Stimulated activated CD4-positive, alpha-beta T cell treated with anti-CD3 and anti-CD28 coated beads, Interleukin-1b, Interleukin-23, amount 100 ng/mL, for 4 hours (primary cell): ENCODE measurements around the gene GRB14.

Experiments used
- DNase-seq, 2 donors: peaks; one replicate each; pipeline ENCODE4 v3.0.0-alpha.2; 2020; ENCODE audit warnings: low read depth in 2 of 2

GRB14 gene

GRCh38 chr2:164613321-164613982 is 7.8 kb downstream of the GRB14 start:
- no peak for DNase-seq

GRCh38 chr2:164609790-164610189 is 11.5 kb downstream of the GRB14 start:
- no peak for DNase-seq

- no peak for DNase-seq
Measured at GRCh38 chr2:164606557-164606956, 14.7 kb downstream of the GRB14 start.

DNA sequence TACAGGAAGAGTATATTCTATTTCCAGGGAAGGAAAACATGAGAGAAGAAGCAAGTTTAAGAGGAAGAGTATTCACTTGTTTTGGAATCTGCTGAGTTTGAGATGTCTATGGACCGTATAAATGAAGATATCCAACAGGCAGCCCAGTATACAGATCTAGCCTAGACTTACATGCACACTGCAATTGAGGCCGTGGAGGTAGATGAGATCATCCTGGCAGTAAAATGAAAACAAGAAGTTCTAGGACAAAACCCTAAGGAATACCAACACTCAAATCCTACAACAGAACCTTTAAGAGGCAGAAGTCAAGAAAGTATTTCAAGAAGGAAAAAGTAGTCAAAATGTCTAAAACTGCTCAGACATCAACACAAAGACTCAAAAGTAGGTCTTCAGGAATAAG is 16.0 kb downstream of the GRB14 start:
- DNase-seq, result no peak

GRCh38 chr2:164600763-164601162 is 20.5 kb downstream of the GRB14 start:
- DNase-seq, result no peak

DNA sequence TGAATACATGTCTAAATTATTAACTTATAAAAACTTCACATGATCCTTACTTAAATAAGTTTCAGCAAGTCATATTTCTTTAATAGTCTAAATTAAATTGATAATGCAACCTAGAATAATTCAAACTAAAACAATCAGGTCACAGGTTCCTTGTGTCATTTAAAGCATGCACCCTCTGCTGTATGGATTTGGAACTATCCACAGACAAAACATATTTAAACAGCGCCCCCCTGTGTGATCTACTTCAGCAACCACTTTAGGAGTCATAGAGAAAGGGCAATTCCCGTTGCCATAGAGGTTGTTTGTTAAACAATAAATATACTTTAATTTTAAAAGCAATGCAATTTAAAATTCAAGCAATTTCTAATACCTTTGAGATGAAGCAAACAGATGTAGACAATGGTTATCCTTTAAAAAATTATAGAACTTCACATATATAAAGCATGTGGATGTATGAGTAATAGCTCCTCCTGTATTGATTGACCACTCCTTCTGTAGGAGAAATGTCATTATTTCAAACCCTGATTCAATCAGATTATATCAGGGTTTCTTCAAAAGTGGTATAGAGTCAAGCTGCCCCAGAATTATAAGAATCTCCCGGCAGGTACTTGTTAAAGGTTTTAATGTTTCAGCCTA is 21.2 kb downstream of the GRB14 start:
- no peak for DNase-seq

- DNase-seq, result no peak
Measured at GRCh38 chr2:164597983-164598382, 23.3 kb downstream of the GRB14 start.

GRCh38 chr2:164595031-164595430 is 26.3 kb downstream of the GRB14 start:
- DNase-seq, result no peak

- DNase-seq, result no peak
Measured at GRCh38 chr2:164593959-164594358, 27.3 kb downstream of the GRB14 start.

DNA sequence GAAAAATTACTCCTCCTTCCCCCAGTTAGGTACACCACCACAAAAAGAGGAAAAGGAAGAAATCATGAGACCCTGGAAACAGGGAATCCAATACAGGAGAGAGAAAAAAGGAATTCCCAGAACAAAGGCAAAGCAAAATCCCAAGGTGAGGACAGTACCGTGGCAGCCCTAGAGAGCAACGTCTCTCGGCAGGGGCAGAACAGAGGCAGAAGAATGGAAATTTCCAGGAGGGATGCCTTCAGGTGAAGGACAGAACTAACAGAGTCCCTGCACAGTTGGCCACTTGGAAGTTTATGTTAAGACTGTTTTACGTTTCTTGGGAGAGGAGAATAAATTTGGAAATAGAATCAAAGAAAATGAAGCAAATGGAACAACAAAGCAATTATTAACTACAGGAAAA is 27.7 kb downstream of the GRB14 start:
- DNase-seq, result no peak

- DNase-seq, result no peak
Measured at GRCh38 chr2:164589522-164589921, 31.8 kb downstream of the GRB14 start.

- DNase-seq, result no peak
Measured at GRCh38 chr2:164581050-164581449, 40.2 kb downstream of the GRB14 start.

- DNase-seq, result no peak
Measured at GRCh38 chr2:164574931-164575330, 46.4 kb downstream of the GRB14 start.

DNA sequence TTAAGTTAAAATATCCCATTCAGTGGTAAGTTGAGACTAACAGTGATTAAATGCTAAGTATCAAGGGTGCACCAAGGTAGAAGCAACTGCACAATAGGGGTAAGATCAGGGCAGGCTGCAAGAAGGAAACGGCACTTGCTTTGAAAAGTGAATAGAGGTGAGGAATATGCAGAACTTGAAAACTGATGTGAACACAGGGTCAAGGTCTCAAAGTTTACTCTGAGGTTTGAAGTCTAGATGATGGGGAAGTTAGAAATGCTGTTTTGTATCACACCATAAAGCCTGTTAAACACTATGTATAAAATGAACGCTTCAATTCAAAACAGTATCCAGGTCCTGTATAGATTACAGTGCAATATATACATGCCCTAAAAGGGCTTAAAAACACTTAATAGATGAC is 50.8 kb downstream of the GRB14 start:
- no peak for DNase-seq

GRCh38 chr2:164569378-164569777 is 51.9 kb downstream of the GRB14 start:
- DNase-seq, result no peak

DNA sequence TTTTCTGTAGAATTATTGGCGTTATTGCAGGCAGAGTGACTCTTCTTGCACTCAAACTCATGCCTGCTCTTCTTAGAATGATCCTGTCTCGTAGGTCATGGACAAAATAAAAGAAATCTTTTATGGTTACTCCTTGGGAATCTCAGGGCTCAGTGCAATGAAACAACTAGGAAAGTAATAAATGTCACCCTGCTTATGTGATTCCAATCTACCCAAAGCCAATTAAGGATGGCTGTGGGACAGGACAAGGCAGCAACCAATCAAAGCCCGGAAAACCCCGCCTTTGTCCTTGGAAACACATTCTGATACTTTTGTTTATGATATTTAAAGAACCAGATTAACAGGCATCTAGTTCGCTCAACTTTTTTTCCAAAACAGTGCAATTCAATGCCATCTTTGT is 53.0 kb downstream of the GRB14 start:
- DNase-seq, result no peak

GRCh38 chr2:164567335-164567989 is 53.8 kb downstream of the GRB14 start:
- no peak for DNase-seq

DNA sequence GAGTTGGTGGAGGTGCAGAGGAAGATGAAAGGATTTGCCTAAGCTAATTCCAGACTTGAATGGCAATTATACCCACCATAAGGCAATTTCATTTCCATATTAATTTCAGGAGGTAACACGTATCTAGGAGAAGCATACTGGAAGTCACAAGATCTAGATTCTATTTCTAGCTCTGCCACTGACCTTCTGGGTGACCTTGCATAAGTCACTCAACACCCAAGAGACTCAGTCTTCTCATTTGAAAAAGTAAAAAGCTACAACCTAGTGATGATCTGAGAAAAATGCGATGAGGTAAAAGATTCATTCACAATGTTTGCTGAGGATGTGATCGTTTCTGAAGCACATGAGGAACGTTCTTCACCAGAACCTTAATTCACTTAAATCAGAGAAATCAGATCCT is 55.9 kb downstream of the GRB14 start:
- no peak for DNase-seq

GRCh38 chr2:164562666-164563065 is 58.6 kb downstream of the GRB14 start:
- DNase-seq, result no peak

DNA sequence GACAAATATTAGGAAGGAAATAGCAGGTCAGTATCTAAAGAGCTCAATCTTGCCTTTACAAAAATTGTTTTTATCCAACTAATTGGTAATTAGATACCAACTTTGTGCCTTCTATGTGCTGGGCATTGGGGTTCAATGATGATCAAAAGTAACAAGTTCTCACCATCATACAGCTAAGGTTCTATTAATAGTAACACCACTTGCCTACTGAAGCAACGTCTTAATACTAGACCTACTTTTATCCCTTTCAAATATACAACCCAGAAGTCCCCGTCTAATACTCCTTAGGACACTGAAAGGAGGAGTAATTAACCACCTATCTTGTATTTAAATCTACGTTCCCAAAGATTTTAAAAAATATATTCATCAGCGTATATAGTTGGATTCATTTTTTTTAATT is 59.3 kb downstream of the GRB14 start:
- no peak for DNase-seq

DNA sequence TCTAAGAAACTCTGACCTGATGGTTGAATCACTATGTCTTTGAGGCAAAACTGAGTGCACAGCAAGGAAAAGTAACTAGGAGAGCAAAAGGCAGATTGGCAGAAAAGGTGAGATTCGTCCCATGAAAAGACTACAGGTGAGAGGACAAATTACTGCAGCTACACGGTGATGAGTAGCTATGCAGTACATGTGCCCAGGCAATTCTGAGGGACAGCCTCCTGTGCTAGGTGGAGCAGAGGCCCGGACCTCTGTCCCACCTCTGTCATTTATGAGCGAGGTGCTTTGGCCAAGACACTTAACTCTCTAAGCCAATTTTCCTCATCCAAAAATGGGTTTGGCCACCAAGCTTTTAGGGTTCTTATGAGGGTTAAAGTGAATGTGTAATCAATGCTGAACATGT is 59.9 kb downstream of the GRB14 start:
- DNase-seq, result no peak

- no peak for DNase-seq
Measured at GRCh38 chr2:164560902-164561301, 60.4 kb downstream of the GRB14 start.

DNA sequence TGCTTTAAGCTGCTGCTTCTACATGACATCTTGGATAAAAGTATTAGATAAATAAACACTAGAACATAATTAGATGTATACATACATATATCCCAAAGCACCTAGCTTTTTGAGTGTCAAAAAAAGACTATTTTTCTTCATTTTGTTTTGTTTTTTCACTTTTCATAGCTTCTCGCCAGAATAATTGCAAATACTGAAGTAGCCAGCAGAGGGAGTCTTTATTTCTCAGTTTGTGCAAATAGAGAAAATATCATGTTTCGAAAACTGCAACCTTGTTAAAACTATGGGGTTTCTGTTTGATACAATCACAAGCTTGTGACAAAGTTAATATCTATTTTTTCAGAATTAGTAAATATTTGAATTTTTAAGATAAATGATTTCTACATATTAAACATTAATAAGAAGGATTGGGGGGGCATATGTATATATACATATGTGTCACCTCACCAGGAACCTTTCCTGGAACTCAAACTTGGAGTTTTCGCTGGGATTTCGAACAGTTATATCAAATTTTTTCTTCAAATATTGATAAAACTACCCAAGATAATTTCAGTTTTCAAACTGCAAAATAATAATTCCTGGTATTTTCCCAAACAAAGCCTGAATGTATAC is 61.0 kb downstream of the GRB14 start:
- DNase-seq, result no peak
